SHP77 treated with DMSO at 0.1 percent for 48 hours (cell line): ENCODE results near the gene TLE1.
A peak's percentile ranks its signal among the peaks of the same experiment; 100 is the strongest.
"Not testable (repeated sequence)": the region's sequence is repeated elsewhere in the genome, so short reads cannot be mapped to it uniquely, and the experiment has no call there.

Experiments
- DNase-seq: peaks from one replicate; lab custom pipeline; 2025; lab: John Stamatoyannopoulos, UW

TLE1 gene

GRCh38 chr9:81599837-81600236 is 89.5 kb downstream of the TLE1 start:
- DNase-seq, result no peak

- DNase-seq, result no peak
These were observed 90.5 kb downstream of the TLE1 start for GRCh38 chr9:81598811-81599210.

DNA sequence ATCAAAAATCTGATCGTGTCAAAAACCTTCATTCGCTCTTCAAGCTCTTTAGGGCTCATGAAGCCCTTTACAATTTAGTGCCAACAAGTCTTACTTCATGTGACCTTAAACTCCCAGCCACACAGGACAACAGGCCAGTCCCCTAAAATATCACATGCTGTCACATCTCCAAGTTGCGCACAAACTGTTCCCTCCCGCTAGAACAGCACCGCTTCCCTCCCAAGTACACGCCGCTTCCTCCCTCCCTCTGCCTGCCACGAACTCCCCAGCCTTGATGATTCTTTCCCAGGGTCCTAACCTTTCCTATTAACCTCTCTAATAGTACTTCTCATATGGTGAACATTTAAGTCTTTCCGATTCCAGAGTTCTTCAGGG is 91.2 kb downstream of the TLE1 start:
- DNase-seq, result no peak

DNA sequence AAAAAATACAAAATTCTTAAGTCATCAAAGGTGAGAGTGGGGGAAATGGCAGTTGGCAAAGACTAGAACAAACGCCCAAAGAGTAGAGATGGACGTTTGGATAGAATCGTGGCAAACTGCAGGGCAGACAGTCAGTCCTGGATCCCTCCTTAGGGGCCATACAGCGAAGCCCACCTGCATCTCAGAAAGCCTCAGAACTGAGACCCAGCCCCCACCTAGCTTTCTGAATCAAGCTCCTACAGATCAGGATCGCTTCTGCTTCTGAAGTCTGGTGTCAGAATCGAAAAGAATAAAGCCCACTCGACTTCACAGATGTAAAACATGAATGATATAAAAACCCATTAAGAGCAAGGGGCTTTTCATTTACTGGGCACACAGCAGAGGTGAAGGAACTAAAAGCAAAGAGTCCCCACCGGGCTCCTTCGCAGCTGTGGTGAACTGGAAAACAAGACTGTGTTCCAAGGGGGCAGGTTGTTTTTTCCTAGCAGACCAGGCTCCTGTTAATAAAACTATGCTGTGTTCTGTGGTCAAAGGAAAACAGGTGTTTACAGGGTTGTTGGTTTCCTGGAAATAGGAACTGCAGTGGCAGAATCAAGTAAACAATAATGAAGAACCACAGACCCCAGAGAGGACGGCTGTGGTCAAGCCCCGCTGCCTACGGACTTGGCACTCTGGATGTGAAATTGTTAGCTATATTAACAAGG is 91.8 kb downstream of the TLE1 start:
- no peak for DNase-seq

DNA sequence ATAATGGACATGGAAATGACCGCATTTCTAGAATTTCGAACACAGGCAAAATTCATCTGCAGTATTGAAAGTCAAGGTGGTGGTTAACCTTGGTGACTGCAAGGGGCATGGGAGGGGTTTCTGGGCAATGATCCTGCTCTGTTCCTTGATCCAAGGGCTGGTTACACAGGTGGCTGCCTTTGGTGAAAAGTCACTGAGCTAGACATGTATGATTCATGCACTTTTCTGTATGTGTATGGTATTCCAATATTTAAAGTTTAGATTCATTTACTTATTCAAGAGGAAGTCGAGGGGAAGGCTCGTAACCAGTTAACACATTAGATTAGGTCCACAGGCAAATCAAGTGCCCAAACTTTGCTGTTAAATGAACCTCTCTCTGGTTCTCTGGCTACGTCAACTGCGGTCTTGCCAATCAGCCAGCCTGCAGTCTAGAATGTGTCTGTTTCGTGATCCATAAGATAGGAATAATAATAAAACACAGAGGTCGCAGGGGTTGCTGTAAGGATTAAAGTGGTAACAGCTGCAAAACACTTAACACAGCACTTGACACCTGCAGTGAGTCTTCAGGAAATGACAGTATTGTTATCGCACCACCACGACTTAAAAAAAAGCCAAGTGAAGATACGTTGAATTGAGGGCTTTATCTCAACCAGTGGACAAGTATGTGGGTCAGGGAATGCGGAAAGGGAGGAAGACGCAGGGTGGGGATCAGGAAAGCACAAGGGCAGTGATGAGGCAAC is 92.5 kb downstream of the TLE1 start:
- no peak for DNase-seq

- no peak for DNase-seq
These were observed 93.3 kb downstream of the TLE1 start for GRCh38 chr9:81595887-81596543.

DNA sequence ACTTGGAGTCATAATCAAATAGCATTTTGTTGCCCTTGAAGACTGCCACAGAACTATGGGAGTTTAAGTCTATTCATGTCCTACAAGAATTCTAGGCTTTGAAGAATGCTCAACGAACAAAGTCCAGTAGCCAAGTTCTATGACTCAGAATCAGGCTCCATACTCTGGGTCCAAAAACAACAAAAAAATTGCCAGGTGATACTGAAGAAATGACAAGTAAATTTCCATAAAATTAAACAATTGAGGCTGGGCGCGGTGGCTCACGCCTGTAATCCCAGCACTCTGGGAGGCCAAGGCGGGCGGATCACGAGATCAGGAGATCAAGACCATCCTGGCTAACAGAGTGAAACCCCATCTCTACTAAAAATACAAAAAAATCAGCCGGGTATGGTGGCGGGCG is 94.1 kb downstream of the TLE1 start:
- DNase-seq, result not testable (repeated sequence)

- no peak for DNase-seq
These were observed 94.9 kb downstream of the TLE1 start for GRCh38 chr9:81594415-81594814.

DNA sequence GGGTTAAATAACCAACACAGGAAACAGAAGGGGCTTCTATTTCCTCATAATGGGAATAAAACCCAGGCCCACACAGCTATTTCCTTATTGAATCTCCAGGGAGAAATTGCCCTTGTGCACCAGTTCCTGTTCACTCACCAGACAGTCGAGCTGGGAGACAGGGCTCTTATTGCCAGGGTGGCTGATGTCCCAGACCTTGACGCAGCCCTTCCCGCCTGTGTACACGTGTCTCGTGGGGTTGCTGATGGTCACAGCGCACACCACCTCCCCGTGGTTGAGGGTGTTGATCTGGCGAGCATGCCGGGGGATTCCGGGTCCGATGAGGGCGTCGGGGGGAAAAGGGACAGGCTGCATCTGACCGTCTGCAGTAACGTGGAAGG is 96.5 kb downstream of the TLE1 start:
- no peak for DNase-seq

GRCh38 chr9:81591791-81592190 is 97.6 kb downstream of the TLE1 start:
- DNase-seq, result no peak

DNA sequence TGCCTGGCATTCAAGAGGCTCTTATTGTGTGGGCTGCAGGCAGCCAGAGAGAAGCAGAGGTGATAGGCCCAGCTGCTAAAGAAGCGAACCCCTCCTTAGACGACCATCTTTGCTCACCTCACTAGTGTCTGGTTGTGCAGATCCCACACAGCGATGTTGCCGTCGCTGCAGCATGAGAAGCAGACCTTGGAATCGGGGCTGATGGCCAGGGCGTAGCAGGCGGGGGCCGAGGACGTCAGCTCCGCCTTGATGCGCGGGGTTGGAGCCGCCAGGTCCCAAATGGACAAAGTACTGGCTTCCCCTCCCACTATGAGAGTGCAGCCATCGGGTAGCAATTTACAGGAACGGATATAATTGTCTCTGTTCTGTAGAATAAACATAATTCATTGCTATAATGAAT is 98.7 kb downstream of the TLE1 start:
- no peak for DNase-seq

GRCh38 chr9:81589819-81590218 is 99.5 kb downstream of the TLE1 start:
- no peak for DNase-seq

GRCh38 chr9:81589392-81589791 is 100.0 kb downstream of the TLE1 start:
- DNase-seq, result no peak

- DNase-seq, result peak; percentile 26
These were observed 101.0 kb downstream of the TLE1 start for GRCh38 chr9:81588148-81588871.

DNA sequence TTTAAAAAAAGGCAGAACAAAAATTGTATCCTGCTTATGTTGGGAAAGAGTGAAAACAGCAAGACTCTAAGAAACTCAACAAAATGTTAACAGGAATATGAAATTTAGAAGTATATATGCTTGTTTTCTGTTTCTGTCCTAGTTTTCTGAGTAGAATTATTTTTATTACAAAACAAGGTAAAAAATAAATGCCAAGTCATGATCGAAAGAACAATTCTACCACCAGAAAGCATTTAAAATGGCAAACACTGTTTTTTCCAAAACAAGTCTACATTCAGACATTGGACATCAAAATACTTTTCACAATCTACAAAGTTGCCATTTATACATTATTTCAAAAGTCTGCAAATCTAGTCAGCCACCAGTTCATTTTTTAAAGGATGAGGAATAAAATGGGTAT is 102.6 kb downstream of the TLE1 start:
- no peak for DNase-seq

- DNase-seq, result no peak
These were observed 104.1 kb downstream of the TLE1 start for GRCh38 chr9:81585191-81585763.

DNA sequence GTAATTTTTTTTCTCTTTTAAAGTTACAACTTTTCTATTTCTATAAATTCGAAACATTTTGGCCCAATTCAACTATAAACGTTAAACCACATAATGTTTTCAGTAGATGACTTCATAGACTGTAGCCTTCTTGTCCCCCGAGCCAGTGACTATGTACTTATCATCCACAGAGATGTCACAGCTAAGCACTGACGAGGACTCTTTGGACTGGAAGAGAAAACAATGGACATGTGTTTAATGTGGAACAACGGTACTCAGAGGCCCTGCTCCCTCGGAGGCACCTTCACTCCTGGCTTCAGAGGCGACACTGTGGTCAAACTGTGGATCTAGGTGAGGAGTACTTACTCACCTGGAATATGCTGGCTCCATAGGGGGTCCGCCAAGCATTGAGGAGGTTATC is 105.2 kb downstream of the TLE1 start:
- DNase-seq, result no peak

DNA sequence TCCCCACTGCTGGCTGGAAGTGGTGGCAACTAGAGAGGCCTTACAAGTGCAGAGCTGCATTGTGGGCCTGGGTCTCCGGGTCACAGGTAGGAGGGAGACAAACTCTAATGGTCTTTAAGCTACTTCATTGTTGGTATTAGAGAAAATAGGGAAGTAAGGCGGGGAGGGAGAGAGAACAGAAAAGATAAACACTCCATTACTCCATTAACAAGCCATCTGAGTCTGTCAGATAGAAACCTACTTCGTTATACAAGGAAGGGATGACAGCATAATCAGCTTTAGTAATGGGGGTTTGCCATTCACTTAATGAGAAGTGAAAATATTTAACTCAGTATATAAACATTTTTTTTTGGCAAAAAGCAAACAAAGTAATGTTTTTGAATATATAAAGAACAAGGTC is 107.4 kb downstream of the TLE1 start:
- DNase-seq, result no peak

DNA sequence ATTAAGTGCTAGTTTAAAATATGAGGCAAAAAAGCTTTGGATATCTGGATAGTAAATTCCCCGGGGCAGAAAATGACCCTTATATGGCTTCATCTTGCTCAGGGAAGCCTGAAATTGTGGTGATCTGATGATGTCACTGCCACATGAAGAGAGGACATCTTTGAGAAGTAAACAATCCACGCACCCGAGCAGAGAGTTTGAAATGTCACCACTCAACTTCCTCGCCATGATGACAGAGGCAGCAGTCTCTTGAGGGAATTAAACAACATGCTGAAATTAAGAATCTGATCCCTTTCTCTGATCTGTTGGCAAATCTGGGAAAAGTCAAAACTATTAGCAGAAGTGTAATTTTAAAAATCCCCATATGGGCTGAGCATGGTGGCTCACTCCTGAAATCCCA is 110.0 kb downstream of the TLE1 start:
- no peak for DNase-seq

DNA sequence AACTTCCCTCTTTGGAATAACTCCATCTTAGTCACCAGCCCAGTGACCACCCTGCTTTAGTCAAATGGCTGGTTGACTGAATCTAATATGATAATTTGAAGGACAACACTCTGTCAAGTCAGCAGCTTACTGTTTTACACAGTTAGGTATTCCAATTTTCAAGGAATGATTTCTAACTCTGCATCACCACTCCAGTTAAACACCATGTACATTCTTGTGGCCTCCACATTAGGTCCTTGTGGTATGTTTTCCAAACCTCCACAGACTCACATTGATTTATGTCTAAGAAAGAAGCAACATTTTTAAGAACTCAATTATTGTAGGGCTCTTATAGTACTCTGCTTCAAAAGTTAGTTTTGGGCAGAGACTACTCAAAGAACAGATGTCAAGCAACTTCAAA is 110.7 kb downstream of the TLE1 start:
- no peak for DNase-seq

DNA sequence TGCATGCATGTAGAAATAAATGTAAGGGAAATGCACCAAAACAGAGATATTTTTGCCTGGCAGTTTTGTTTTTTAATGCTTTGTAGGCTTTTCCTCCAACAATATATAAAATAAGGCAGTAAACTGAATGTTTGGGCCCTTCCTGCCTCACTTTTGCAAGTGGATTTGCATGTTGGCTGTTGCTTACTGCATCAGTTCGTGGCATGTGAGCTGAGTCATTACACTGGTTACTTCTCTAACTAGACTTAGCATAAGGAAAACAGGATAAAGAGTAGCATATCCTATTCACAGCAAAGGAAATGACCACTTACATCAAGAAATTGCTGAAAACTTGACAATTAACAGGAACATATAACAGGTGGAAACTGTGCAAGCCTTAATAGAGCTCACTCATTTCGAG is 113.4 kb downstream of the TLE1 start:
- DNase-seq, result no peak

DNA sequence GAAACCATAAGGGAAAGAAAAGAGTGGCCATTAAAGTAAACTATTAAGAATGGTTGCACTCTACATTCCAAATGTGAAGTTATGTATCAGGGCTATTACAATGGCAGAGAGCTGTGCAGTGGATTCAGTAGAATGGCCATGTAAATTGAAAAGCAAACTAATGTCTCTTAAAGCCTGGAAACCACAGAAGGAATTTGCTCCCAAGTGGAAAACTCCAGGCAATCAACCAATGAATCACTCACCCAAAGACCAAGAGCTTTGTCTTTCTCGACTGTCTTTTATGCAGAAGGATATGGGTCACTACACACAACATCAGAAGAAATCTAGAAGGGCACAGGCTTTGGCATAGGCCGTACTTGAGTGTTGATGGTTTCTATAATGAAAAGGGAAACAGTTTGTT is 114.9 kb downstream of the TLE1 start:
- no peak for DNase-seq
